Trophoblast cell (in vitro differentiated cells and primary cell): ENCODE measurements around the gene ZBTB21.

Source experiments
- DNase-seq, 2 donors: peaks; one replicate each; pipeline ENCODE4 v3.0.0-alpha.2; 2016
- H2AFZ ChIP-seq: 2 replicates; pipeline ENCODE4 v1.6.1; 2013; ENCODE audit warnings: low read length, moderate library complexity, mild to moderate bottlenecking; ENCODE audit not compliant: insufficient read depth, poor library complexity
- H2AK5ac ChIP-seq: 2 replicates; pipeline ENCODE4 v1.6.1; 2013; ENCODE audit warnings: mild to moderate bottlenecking, low read length
- H2BK120ac ChIP-seq: 2 replicates; pipeline ENCODE4 v1.6.1; 2013; ENCODE audit warnings: low read length, mild to moderate bottlenecking, moderate library complexity; ENCODE audit not compliant: insufficient read depth, poor library complexity
- H2BK12ac ChIP-seq: 2 replicates; pipeline ENCODE4 v1.6.1; 2013; ENCODE audit warnings: mild to moderate bottlenecking, low read length, moderate library complexity
- H2BK5ac ChIP-seq: 2 replicates; pipeline ENCODE4 v1.6.1; 2013; ENCODE audit warnings: low read length, low read depth, moderate library complexity, mild to moderate bottlenecking; ENCODE audit not compliant: poor library complexity
- H3K14ac ChIP-seq: 2 replicates; pipeline ENCODE4 v1.6.1; 2013; ENCODE audit warnings: mild to moderate bottlenecking, low read length
- H3K18ac ChIP-seq: 2 replicates; pipeline ENCODE4 v1.6.1; 2013; ENCODE audit warnings: mild to moderate bottlenecking, low read length
- H3K23ac ChIP-seq: 2 replicates; pipeline ENCODE4 v1.6.1; 2013; ENCODE audit warnings: low read length
- H3K27ac ChIP-seq: 2 replicates; pipeline ENCODE4 v1.5.1; 2013; ENCODE audit warnings: low read depth, mild to moderate bottlenecking, inconsistent platforms, low read length, moderate library complexity
- H3K27me3 ChIP-seq: 2 replicates; pipeline ENCODE4 v1.6.1; 2013; ENCODE audit warnings: inconsistent platforms, mild to moderate bottlenecking, low read length, moderate library complexity; ENCODE audit not compliant: insufficient read depth
- H3K36me3 ChIP-seq, 2 experiments: 1 replicate in 1 of 2; 2 replicates in 1 of 2; pipeline ENCODE4 v1.6.1; 2013; ENCODE audit warnings: low read length in 2 of 2, mild to moderate bottlenecking in 2 of 2, moderate library complexity in 1 of 2; ENCODE audit not compliant: insufficient read depth in 2 of 2, control insufficient read depth in 1 of 2
- H3K4ac ChIP-seq: 2 replicates; pipeline ENCODE4 v1.6.1; 2013; ENCODE audit warnings: low read depth, mild to moderate bottlenecking, low read length, moderate library complexity
- H3K4me1 ChIP-seq, 2 experiments: 1 replicate in 1 of 2; 2 replicates in 1 of 2; pipeline ENCODE4 v1.6.1; 2013; ENCODE audit warnings: low read length in 2 of 2, mild to moderate bottlenecking in 2 of 2, moderate library complexity in 1 of 2; ENCODE audit not compliant: insufficient read depth in 2 of 2, control insufficient read depth in 1 of 2
- H3K4me2 ChIP-seq: 2 replicates; pipeline ENCODE4 v1.6.1; 2013; ENCODE audit warnings: inconsistent platforms, mild to moderate bottlenecking, low read length, moderate library complexity
- H3K4me3 ChIP-seq: 2 replicates; pipeline ENCODE4 v1.5.1; 2013; ENCODE audit warnings: mild to moderate bottlenecking, low read depth, low read length, inconsistent platforms
- H3K79me1 ChIP-seq: one replicate; pipeline ENCODE4 v1.6.1; 2013; ENCODE audit warnings: low read length
- H3K79me2 ChIP-seq: 2 replicates; pipeline ENCODE4 v1.6.1; 2013; ENCODE audit warnings: low read length, mild to moderate bottlenecking; ENCODE audit not compliant: control insufficient read depth, insufficient read depth, poor library complexity
- H3K9ac ChIP-seq: 2 replicates; pipeline ENCODE4 v1.6.1; 2013; ENCODE audit warnings: mild to moderate bottlenecking, low read length
- H3K9me3 ChIP-seq: 2 replicates; pipeline ENCODE4 v1.6.1; 2013; ENCODE audit warnings: low read depth, mild to moderate bottlenecking, control low read depth, inconsistent platforms, low read length; ENCODE audit not compliant: insufficient read depth
- H4K12ac ChIP-seq: 2 replicates; pipeline ENCODE4 v1.6.1; 2013; ENCODE audit warnings: low read depth, mild to moderate bottlenecking, low read length, moderate library complexity
- H4K8ac ChIP-seq: 2 replicates; pipeline ENCODE4 v1.6.1; 2013; ENCODE audit warnings: low read depth, mild to moderate bottlenecking, low read length, moderate library complexity
- H4K91ac ChIP-seq: one replicate; pipeline ENCODE4 v1.6.1; 2013; ENCODE audit warnings: low read depth, mild to moderate bottlenecking, low read length, moderate library complexity
- WGBS: extraction: QIAGEN DNeasy Blood & Tissue Kit; methylation state at CpG from one replicate; pipeline ENCODE4 v1.1.7; 2013; ENCODE audit warnings: missing lambda C conversion rate; ENCODE audit not compliant: insufficient read length, insufficient coverage; ENCODE audit errors: extremely low coverage; 5-methylcytosine and 5-hydroxymethylcytosine counted together

Gene ZBTB21

GRCh38 chr21:42051788-42052187 lies 41.6 kb upstream of the ZBTB21 start:
- no peak overlapping the region for H3K18ac ChIP-seq
- no peak overlapping the region for H3K4me2 ChIP-seq
- no CpG with 5 or more reads among the region's 9 CpGs for WGBS
- no peak overlapping the region for H3K4me3 ChIP-seq
- peaks cover 2% of the 10 kb centered on the region for H3K9me3 ChIP-seq
- H2AK5ac ChIP-seq, result no peak overlapping the region
- H3K9ac ChIP-seq, result no peak overlapping the region
- no peak overlapping the region for H2BK5ac ChIP-seq
- no peak overlapping the region for H3K23ac ChIP-seq
- H2AFZ ChIP-seq, result no peak overlapping the region
- no peak overlapping the region for H4K91ac ChIP-seq
- no peaks in the 10 kb centered on the region for H3K79me2 ChIP-seq
- H2BK120ac ChIP-seq, result no peak overlapping the region
- peaks cover 2 to 4% of the 10 kb centered on the region in 2 experiments for H3K4me1 ChIP-seq
- no peak overlapping the region for H3K14ac ChIP-seq
- H3K27me3 ChIP-seq, result no peaks in the 10 kb centered on the region
- no peak overlapping the region for H4K8ac ChIP-seq
- H3K27ac ChIP-seq, result no peak overlapping the region
- H3K79me1 ChIP-seq, result no peaks in the 10 kb centered on the region
- H3K36me3 ChIP-seq, result no peaks in the 10 kb centered on the region
- H2BK12ac ChIP-seq, result no peak overlapping the region
- DNase-seq, result no peak
- H4K12ac ChIP-seq, result no peak overlapping the region
- H3K4ac ChIP-seq, result no peak overlapping the region

GRCh38 chr21:42049578-42050430 lies 39.6 kb upstream of the ZBTB21 start:
- Histone ChIP-seq H2BK120ac (no peak overlapping the region), H3K9ac (no peak overlapping the region), H3K9me3 (no peaks in the 10 kb centered on the region), H3K18ac (no peak overlapping the region), H3K4ac (no peak overlapping the region), H3K14ac (no peak overlapping the region), H4K8ac (no peak overlapping the region), H2BK12ac (no peak overlapping the region), H2AK5ac (no peak overlapping the region), H3K36me3 (no peaks in the 10 kb centered on the region), H3K79me1 (no peaks in the 10 kb centered on the region), H2BK5ac (no peak overlapping the region), H3K4me3 (no peak overlapping the region), H3K4me1 (no peaks in the 10 kb centered on the region), H4K12ac (no peak overlapping the region), H3K27ac (no peak overlapping the region), H3K4me2 (no peak overlapping the region), H3K23ac (no peak overlapping the region), H3K27me3 (no peaks in the 10 kb centered on the region), H4K91ac (no peak overlapping the region), H2AFZ (no peak overlapping the region), H3K79me2 (no peaks in the 10 kb centered on the region)
- WGBS, result no CpG with 5 or more reads among the region's 16 CpGs
- no peak for DNase-seq

GRCh38 chr21:42048870-42049577 lies 38.9 kb upstream of the ZBTB21 start:
- no peak overlapping the region for H3K4ac ChIP-seq
- no peak overlapping the region for H3K4me2 ChIP-seq
- H3K36me3 ChIP-seq, result no peaks in the 10 kb centered on the region
- no CpG with 5 or more reads among the region's 10 CpGs for WGBS
- no peak overlapping the region for H2AK5ac ChIP-seq
- no peaks in the 10 kb centered on the region for H3K79me1 ChIP-seq
- H4K91ac ChIP-seq, result no peak overlapping the region
- H3K18ac ChIP-seq, result no peak overlapping the region
- no peak overlapping the region for H3K23ac ChIP-seq
- H3K4me3 ChIP-seq, result no peak overlapping the region
- H4K12ac ChIP-seq, result no peak overlapping the region
- no peak for DNase-seq
- no peaks in the 10 kb centered on the region for H3K9me3 ChIP-seq
- H2BK5ac ChIP-seq, result no peak overlapping the region
- no peaks in the 10 kb centered on the region for H3K4me1 ChIP-seq
- H3K14ac ChIP-seq, result no peak overlapping the region
- H3K9ac ChIP-seq, result no peak overlapping the region
- H2BK12ac ChIP-seq, result no peak overlapping the region
- H2BK120ac ChIP-seq, result no peak overlapping the region
- H2AFZ ChIP-seq, result no peak overlapping the region
- H3K27me3 ChIP-seq, result no peaks in the 10 kb centered on the region
- no peak overlapping the region for H3K27ac ChIP-seq
- H4K8ac ChIP-seq, result no peak overlapping the region
- no peaks in the 10 kb centered on the region for H3K79me2 ChIP-seq

- H3K9me3 ChIP-seq, result no peaks in the 10 kb centered on the region
- no peak overlapping the region for H2AFZ ChIP-seq
- no peak overlapping the region for H4K91ac ChIP-seq
- H2BK12ac ChIP-seq, result no peak overlapping the region
- no peaks in the 10 kb centered on the region for H3K79me1 ChIP-seq
- WGBS, result no CpG with 5 or more reads among the region's 19 CpGs
- H3K27ac ChIP-seq, result no peak overlapping the region
- H3K27me3 ChIP-seq, result no peaks in the 10 kb centered on the region
- no peak overlapping the region for H3K4ac ChIP-seq
- no peak for DNase-seq
- H3K4me3 ChIP-seq, result no peak overlapping the region
- H4K12ac ChIP-seq, result no peak overlapping the region
- no peaks in the 10 kb centered on the region for H3K79me2 ChIP-seq
- no peak overlapping the region for H4K8ac ChIP-seq
- no peak overlapping the region for H3K9ac ChIP-seq
- H2BK120ac ChIP-seq, result no peak overlapping the region
- no peak overlapping the region for H3K18ac ChIP-seq
- no peak overlapping the region for H3K4me2 ChIP-seq
- H2AK5ac ChIP-seq, result no peak overlapping the region
- no peak overlapping the region for H3K23ac ChIP-seq
- H3K36me3 ChIP-seq, result no peaks in the 10 kb centered on the region
- no peak overlapping the region for H2BK5ac ChIP-seq
- no peak overlapping the region for H3K14ac ChIP-seq
- no peaks in the 10 kb centered on the region for H3K4me1 ChIP-seq
Measured at GRCh38 chr21:42047821-42048613, 37.9 kb upstream of the ZBTB21 start.
